Fibroblast of skin of left quadriceps (primary cell): Measurements from ENCODE around the gene CCDC185.

Source experiments
- DNase-seq, 2 experiments: peaks; one replicate each; pipeline ENCODE4 v3.0.0-alpha.2; 2013; ENCODE audit warnings: low read depth in 2 of 2

CCDC185 gene

DNA sequence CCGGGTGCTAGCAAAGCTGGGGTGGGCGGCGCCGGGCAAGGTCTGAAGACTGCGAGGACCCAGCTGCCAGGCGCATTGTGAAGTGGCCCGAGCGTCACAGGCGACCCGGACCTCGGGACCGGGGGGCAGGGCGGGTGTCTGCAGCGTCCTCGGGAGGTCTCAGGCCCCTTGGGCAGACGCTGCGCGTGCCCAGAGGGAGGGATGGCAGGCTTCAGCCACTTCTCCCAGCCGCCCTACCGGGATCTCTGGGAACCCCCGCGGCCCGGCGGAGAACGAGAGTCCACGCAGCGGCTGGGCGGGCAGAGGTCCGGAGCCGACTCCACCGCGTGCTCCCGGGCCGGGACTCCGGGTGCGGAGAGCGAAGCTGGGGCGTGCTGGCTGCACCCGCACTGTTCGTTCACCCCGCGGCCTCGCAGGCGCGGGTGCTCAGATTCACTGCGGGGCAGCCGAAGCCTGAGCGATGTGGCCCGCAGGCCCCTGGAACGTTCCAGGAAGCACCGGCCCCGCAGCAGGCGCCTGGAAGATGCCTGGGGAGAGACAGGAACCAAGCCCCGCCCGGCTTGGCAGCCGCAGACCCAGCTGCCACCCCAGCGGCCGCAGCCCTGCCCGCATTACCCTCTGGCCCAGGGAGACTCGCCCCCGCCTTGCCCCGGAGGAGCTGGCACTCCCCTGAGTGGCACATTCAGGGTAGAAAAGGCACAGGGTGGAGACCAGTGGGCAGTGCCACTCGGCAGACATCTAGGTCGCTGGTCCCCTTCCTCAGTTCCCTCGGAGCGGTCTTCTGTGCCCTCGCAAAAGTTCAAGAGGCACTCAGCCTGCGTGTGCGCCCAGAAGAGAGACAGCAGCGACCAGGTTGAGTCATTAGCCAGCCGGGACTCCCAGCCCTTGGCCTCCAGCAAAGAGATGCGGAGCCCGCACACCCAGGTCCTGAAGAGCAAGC lies at the start of gene CCDC185:
CCDC185 (plus strand) TSS at position 141 of the 940 bp plus-strand sequence; CDS start at position 202, 61 bp downstream.
- no peak for DNase-seq

DNA sequence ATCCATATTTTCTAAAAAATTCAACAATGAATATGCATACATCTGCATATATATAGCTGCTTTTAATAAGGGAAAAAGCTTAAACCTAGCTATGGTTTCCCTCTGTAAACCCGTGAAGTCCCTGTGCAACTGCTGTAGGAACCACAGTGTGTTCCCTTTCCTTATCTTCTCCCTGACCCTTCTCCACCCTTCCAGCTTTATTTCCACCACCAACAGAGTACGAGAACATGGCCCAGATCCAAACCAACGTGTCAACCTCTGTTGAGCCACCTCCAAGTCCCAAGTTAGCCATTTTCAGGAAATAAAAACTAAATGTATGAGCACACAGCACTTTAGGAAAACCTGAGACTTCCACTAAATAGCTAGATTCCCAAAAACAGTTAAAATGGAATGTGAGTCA lies 49.5 kb upstream of the CCDC185 start:
- no peak for DNase-seq

DNA sequence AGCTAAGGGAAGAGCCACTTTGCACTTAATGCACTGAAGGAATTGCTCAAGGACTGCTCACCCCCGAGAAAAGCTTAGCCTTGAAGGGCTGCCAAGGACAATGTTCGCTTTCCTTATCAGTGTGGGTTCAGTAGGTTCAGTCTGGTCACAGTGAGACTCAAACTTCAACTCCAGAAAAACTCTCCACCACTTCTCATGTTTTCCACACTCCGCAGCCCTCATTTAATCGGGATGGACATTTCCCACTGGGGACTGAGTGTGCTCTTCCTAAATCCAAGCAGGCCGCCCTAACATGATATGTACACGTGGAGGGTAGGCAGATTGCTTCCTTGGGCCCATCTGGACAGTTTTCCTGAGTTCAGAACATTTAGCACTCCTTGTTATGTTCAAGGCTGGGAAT lies 48.7 kb upstream of the CCDC185 start:
- no peak for DNase-seq

- DNase-seq, result no peak
Measured at GRCh38 chr1:223345720-223346119, 47.5 kb upstream of the CCDC185 start.

GRCh38 chr1:223346311-223346710 lies 46.9 kb upstream of the CCDC185 start:
- no peak for DNase-seq

DNA sequence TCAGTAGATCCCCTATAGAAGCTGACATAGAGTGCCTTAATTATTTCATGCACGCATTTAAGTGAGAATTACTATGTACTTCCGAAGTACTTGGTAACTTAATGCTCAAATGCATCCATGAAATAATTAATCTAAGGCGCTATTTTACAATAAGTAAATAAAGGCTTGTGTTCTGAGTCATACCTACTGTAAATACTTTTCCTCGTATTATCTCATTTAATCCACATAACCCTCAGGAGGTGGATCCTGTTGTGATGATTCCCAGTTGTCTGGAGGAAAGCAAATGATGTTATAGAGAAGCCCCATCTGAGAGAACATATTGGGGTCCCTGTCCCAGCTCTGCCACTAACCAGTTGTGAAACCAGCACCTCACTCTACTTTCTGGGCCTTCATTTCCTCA lies 45.6 kb upstream of the CCDC185 start:
- DNase-seq, result no peak

GRCh38 chr1:223348439-223348838 lies 44.8 kb upstream of the CCDC185 start:
- DNase-seq, result no peak

- DNase-seq, result no peak
Measured at GRCh38 chr1:223349241-223349640, 44.0 kb upstream of the CCDC185 start.

GRCh38 chr1:223350361-223350908 lies 42.8 kb upstream of the CCDC185 start:
- no peak for DNase-seq

GRCh38 chr1:223352944-223353343 lies 40.3 kb upstream of the CCDC185 start:
- DNase-seq, result no peak

- DNase-seq, result no peak
Measured at GRCh38 chr1:223353939-223354338, 39.3 kb upstream of the CCDC185 start.

GRCh38 chr1:223355699-223356098 lies 37.5 kb upstream of the CCDC185 start:
- no peak for DNase-seq

GRCh38 chr1:223358826-223359225 lies 34.4 kb upstream of the CCDC185 start:
- DNase-seq, result no peak

DNA sequence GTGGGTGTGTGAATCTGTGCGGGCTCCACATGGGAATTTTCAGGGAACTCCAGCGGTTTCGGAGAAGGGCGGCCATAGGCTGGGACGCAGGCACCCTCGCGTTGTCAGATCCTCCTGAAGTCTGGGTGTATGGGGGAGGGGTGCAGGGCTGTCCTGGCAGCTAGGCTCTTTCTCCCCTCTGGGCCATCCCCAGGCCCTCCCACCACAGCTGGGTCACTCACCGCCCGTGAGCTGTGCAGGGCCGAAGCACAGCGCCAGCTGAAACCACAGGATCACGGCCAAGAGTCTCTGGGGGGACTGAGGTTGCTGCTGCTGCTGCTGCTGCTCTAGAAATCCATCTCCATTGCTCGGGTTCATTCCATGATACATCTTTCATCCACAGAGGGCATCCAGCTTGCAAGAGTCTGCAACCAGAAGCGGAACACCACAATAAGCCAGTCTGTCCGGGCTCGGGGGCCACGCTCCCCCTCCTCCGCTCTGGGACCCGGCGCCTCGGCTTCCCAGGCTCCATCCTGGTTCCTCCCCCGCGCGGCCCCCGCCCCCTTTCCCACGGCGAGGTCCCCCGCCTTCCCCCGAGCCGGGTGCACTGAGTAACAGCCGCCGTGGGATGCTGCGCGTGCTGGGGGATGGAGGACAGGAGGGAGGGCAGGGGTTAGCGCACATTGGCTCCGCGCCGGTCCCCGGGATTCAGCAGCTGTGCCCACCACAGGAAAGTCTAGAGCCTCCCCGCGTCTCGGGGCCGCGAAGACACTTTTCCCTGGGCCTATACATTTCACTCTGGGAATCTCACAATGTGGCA lies 30.0 kb upstream of the CCDC185 start:
- peak in 1 of 2 experiments; percentile 10 for DNase-seq

- no peak for DNase-seq
Measured at GRCh38 chr1:223363856-223364684, 29.1 kb upstream of the CCDC185 start, which contains the start of gene SUSD4. Gene SUSD4 (minus strand): TSS chr1:223364176. CDS start chr1:223363425, 751 bp downstream.

DNA sequence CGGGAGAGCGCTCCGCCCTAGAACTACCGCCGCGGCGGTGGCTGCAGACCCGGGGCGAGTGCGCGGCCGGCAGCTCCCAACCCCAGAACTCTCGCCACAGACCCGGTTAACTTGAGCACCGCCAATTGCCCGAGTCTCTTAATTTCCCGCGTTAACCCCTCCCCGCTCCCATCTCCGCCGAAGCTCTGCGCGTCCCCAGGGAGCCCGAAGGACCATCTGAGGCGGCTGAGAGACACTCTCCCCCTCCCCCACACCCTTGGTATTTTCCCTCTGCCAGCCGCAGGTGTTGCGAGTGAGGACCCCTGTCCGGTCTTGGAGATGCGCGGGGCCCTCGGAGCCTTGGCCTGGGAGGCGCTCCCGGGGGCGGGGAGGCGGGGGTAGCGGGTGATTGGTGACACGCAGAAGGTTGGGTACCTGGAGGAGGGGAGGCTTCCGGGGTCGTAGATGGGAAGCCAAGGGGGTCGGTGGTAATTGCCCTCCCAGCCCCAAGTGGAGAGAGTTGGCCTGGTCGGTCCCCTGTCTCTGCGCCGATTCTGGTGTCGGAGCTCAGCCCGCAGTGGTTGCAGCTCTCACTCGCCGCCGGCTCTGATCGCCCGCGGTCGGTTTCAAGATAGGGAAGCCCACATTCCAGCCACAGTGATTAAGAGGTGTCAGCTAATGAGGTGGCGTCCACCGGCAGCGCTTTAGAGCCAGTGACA lies 28.4 kb upstream of the CCDC185 start:
- no peak for DNase-seq

DNA sequence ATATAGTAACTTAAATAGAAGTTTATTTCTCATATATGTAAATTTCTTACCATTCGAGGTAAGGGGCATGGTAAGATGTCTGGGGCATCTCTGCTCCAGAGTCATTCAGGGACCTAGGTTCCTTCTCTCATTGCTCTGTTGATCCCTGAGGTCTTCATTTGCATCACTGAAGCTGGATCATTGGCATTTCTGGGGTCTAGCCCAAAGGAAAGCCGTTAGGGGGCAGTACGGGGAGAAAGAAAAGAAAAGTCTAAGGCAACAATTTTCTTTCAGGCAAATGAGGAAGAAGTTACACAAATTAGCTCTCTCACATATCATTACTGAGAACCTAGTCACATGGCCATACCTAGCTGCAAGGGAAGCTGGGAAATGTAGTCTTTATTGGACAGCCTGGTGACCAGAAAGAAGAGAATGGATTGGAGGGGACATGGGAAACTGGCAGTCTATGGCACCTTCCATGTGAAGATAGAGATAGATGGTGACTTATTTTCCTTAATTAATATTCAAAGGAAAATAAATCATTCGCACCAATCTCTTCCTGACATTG lies 19.1 kb upstream of the CCDC185 start:
- DNase-seq, result no peak

- no peak for DNase-seq
Measured at GRCh38 chr1:223378754-223379153, 14.5 kb upstream of the CCDC185 start.

DNA sequence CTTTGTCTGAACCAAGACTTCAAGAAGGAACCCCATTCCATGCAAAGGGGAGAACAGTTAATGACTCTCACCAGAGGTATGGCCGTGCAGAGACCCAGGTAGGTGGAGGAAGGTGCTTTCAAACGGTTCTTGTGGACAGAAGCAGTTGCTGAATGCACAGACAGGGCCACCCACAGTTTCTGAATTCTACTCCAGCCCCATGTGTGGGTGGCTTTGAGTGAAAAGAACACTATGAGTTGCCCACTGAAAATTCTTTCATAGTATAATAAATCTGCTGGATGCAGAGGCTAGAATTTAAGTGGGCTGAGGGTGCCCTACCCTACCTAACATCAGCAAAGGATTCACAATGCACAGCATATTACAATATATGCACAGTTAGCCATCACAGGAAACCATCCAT lies 7.2 kb upstream of the CCDC185 start:
- no peak for DNase-seq

GRCh38 chr1:223390618-223391017 lies 2.6 kb upstream of the CCDC185 start:
- DNase-seq, result no peak
